GM23338 (cell line): ENCODE measurements around the gene VSIG8. TPM values are rescaled to one million over a fixed set of nuclear protein-coding genes. Genes with fewer than 3 reads are reported as not detected.

Experiments
- ATAC-seq: fragments of 200-7000 bp; cut with Tn5 transposase; 3 replicates; pipeline ENCODE4 v1.9.1; 2020
- DNase-seq: peaks from one replicate; pipeline ENCODE4 v3.0.0-alpha.2; 2015; ENCODE audit warnings: low spot score
- H2AFZ ChIP-seq: fragments of 200-600 bp; sonication (generic); 2 replicates; pipeline ENCODE4 v1.8.0; 2016; ENCODE audit warnings: antibody characterized with exemption, mild to moderate bottlenecking, moderate library complexity
- H3F3A ChIP-seq: fragments of 200-600 bp; sonication (generic); replicated peaks from 2 replicates; pipeline ENCODE4 v1.8.0; 2017; ENCODE audit warnings: antibody characterized with exemption, mixed run types, low read depth
- H3K27ac ChIP-seq: fragments of 200-600 bp; sonication (generic); 2 replicates; pipeline ENCODE4 v1.6.1; 2016; ENCODE audit warnings: low read depth
- H3K27me3 ChIP-seq: fragments of 200-600 bp; sonication (generic); 2 replicates; pipeline ENCODE4 v1.8.0; 2016; ENCODE audit warnings: mild to moderate bottlenecking, mixed run types, moderate library complexity; ENCODE audit not compliant: insufficient read depth
- H3K36me3 ChIP-seq: fragments of 200-600 bp; sonication (generic); 2 replicates; pipeline ENCODE4 v1.8.0; 2016; ENCODE audit warnings: mild to moderate bottlenecking; ENCODE audit not compliant: insufficient read depth
- H3K4me1 ChIP-seq: fragments of 200-600 bp; sonication (generic); 2 replicates; pipeline ENCODE4 v1.8.0; 2016; ENCODE audit warnings: mild to moderate bottlenecking, moderate library complexity; ENCODE audit not compliant: insufficient read depth
- H3K4me2 ChIP-seq: fragments of 200-600 bp; sonication (generic); 2 replicates; pipeline ENCODE4 v1.7.1; 2017; ENCODE audit warnings: mixed run types
- H3K4me3 ChIP-seq: fragments of 200-600 bp; sonication (generic); 2 replicates; pipeline ENCODE4 v1.6.1; 2016; ENCODE audit warnings: mixed run types
- H3K79me2 ChIP-seq: fragments of 200-600 bp; sonication (generic); replicated peaks from 2 replicates; pipeline ENCODE4 v1.8.0; 2017; ENCODE audit warnings: mild to moderate bottlenecking; ENCODE audit not compliant: insufficient read depth
- H3K9me2 ChIP-seq: fragments of 200-600 bp; sonication (generic); 2 replicates; pipeline ENCODE4 v1.8.0; 2017; ENCODE audit not compliant: insufficient read depth
- H4K20me1 ChIP-seq: fragments of 200-600 bp; sonication (generic); replicated peaks from 2 replicates; pipeline ENCODE4 v1.8.0; 2017; ENCODE audit warnings: mild to moderate bottlenecking; ENCODE audit not compliant: insufficient read depth
- H3K27ac Mint-ChIP-seq: 2 replicates; pipeline ENCODE4 v1.8.0; 2020; ENCODE audit warnings: inconsistent platforms, mild to moderate bottlenecking, moderate library complexity, mixed read lengths
- H3K27me3 Mint-ChIP-seq: 3 replicates; pipeline ENCODE4 v1.8.0; 2022; ENCODE audit warnings: low read depth, mild to moderate bottlenecking, moderate library complexity, mixed read lengths, inconsistent platforms; ENCODE audit not compliant: insufficient read depth, poor library complexity
- H3K36me3 Mint-ChIP-seq: 3 replicates; pipeline ENCODE4 v1.8.0; 2021; ENCODE audit warnings: low read depth, mild to moderate bottlenecking, inconsistent platforms, moderate library complexity, mixed read lengths
- H3K4me1 Mint-ChIP-seq: 3 replicates; pipeline ENCODE4 v1.8.0; 2020; ENCODE audit warnings: mild to moderate bottlenecking, inconsistent platforms, mixed read lengths
- H3K4me3 Mint-ChIP-seq: 3 replicates; pipeline ENCODE4 v1.8.0; 2021; ENCODE audit warnings: moderate library complexity, mild to moderate bottlenecking, inconsistent platforms, mixed read lengths
- H3K9me3 Mint-ChIP-seq: 3 replicates; pipeline ENCODE4 v1.8.0; 2020; ENCODE audit warnings: moderate library complexity, mild to moderate bottlenecking, inconsistent platforms, mixed read lengths
- EZH2 ChIP-seq: fragments of 200-600 bp; sonication (generic); IDR thresholded peaks from one replicate; pipeline ENCODE4 v1.8.0; 2017; ENCODE audit warnings: antibody characterized with exemption, mild to moderate bottlenecking, low read depth; ENCODE audit not compliant: unreplicated experiment
- JUNB ChIP-seq: IDR thresholded peaks from one replicate; pipeline ENCODE4 v1.6.1; 2016; ENCODE audit warnings: antibody characterized with exemption; ENCODE audit not compliant: unreplicated experiment
- STAT1 ChIP-seq: IDR thresholded peaks from one replicate; pipeline ENCODE4 v1.6.1; 2016; ENCODE audit warnings: antibody characterized with exemption; ENCODE audit not compliant: unreplicated experiment
- ZNF331 ChIP-seq: fragments of 250-450 bp; sonication (Bioruptor Pico); IDR thresholded peaks from 2 replicates; pipeline ENCODE4 v1.5.0; 2020; ENCODE audit warnings: low read depth, mild to moderate bottlenecking, moderate library complexity
- polyA plus RNA-seq: library from polyadenylated mRNA; unstranded; fragments of >200 nt; fragmentation: Nextera tagmentation; extraction: Ambion mirVana; gene quantifications from 2 replicates; pipeline ENCODE4 v1.2.1, GENCODE V29; 2016
- total RNA-seq: library from RNA; depleted of rRNA; stranded (reverse); fragments of >200 nt; shearing (Covaris generic); gene quantifications from 2 replicates; pipeline ENCODE4 v1.2.3, GENCODE V29; 2014
- TF ChIP-seq, protein P1 (sequence below): fragments of 250-450 bp; sonication (Bioruptor Pico); IDR thresholded peaks from 2 replicates; pipeline ENCODE4 v1.5.0; 2020; ENCODE audit warnings: mild to moderate bottlenecking, moderate library complexity
- TF ChIP-seq, protein P2 (sequence below): IDR thresholded peaks from one replicate; pipeline ENCODE4 v1.6.1; 2018; ENCODE audit warnings: antibody characterized with exemption; ENCODE audit not compliant: unreplicated experiment

The VSIG8 gene
- total and polyA plus RNA-seq, 2 experiments from 2014 or later: not detected

DNA sequence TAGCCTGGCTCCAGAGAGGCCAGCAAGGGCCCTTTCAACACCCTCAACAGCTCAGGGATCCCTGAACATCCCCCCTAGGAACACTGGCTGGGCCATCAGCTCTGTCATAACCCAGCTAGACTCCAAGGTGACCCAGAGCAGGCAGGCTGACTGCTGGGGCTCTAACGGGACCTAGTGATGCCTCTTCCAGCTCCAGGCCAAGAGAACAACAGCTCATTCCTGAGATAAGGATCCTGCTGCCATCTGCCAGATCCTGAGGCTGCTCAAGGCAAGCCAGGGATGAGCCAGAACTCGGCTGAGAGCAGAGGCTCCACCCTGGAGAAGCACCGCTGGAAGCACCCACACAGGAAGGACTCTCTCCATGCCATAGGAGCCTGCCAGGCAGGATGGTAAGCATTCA, 2.0 kb downstream of the VSIG8 start (continued):
- TF ChIP-seq, protein P1, sequence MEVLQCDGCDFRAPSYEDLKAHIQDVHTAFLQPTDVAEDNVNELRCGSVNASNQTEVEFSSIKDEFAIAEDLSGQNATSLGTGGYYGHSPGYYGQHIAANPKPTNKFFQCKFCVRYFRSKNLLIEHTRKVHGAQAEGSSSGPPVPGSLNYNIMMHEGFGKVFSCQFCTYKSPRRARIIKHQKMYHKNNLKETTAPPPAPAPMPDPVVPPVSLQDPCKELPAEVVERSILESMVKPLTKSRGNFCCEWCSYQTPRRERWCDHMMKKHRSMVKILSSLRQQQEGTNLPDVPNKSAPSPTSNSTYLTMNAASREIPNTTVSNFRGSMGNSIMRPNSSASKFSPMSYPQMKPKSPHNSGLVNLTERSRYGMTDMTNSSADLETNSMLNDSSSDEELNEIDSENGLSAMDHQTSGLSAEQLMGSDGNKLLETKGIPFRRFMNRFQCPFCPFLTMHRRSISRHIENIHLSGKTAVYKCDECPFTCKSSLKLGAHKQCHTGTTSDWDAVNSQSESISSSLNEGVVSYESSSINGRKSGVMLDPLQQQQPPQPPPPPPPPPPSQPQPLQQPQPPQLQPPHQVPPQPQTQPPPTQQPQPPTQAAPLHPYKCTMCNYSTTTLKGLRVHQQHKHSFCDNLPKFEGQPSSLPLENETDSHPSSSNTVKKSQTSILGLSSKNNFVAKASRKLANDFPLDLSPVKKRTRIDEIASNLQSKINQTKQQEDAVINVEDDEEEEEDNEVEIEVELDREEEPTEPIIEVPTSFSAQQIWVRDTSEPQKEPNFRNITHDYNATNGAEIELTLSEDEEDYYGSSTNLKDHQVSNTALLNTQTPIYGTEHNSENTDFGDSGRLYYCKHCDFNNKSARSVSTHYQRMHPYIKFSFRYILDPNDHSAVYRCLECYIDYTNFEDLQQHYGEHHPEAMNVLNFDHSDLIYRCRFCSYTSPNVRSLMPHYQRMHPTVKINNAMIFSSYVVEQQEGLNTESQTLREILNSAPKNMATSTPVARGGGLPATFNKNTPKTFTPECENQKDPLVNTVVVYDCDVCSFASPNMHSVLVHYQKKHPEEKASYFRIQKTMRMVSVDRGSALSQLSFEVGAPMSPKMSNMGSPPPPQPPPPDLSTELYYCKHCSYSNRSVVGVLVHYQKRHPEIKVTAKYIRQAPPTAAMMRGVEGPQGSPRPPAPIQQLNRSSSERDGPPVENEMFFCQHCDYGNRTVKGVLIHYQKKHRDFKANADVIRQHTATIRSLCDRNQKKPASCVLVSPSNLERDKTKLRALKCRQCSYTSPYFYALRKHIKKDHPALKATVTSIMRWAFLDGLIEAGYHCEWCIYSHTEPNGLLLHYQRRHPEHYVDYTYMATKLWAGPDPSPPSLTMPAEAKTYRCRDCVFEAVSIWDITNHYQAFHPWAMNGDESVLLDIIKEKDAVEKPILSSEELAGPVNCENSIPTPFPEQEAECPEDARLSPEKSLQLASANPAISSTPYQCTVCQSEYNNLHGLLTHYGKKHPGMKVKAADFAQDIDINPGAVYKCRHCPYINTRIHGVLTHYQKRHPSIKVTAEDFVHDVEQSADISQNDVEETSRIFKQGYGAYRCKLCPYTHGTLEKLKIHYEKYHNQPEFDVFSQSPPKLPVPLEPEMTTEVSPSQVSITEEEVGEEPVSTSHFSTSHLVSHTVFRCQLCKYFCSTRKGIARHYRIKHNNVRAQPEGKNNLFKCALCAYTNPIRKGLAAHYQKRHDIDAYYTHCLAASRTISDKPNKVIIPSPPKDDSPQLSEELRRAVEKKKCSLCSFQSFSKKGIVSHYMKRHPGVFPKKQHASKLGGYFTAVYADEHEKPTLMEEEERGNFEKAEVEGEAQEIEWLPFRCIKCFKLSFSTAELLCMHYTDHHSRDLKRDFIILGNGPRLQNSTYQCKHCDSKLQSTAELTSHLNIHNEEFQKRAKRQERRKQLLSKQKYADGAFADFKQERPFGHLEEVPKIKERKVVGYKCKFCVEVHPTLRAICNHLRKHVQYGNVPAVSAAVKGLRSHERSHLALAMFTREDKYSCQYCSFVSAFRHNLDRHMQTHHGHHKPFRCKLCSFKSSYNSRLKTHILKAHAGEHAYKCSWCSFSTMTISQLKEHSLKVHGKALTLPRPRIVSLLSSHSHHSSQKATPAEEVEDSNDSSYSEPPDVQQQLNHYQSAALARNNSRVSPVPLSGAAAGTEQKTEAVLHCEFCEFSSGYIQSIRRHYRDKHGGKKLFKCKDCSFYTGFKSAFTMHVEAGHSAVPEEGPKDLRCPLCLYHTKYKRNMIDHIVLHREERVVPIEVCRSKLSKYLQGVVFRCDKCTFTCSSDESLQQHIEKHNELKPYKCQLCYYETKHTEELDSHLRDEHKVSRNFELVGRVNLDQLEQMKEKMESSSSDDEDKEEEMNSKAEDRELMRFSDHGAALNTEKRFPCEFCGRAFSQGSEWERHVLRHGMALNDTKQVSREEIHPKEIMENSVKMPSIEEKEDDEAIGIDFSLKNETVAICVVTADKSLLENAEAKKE: no peak

DNA sequence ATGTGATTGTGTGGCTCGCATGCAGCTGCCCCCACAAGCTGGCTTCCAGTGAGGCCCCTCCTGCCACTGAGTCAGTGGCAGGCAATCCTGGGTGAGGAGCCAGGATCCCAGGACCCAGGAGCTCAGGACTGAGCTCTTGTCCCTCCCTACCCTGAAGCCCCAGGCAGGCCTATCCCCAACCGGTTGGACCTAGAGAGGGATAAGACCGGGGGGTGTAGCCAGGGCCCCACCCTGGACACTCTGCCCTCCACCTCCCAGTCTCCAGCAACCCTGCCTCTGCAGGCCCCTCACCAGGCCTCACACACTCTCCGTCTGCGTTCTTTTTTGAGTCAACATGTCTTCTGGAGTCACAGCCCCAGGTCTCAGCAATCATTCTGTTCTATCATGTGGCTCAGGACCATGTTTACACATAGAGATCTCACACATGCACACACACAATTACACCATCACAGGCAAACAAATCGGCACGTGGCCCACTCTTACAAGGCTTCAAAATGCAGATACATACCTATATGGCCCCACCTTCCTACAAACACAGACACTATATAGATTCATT, 2.6 kb downstream of the VSIG8 start:
- H3K27ac ChIP-seq: no peak overlapping the region
- H3K4me3 ChIP-seq: no peak overlapping the region
- DNase-seq: no peak
- Mint-ChIP-seq H3K27me3 (peaks cover 19% of the 10 kb centered on the region), H3K36me3 (no peaks in the 10 kb centered on the region; the same call in 2 of the 3 replicates), H3K4me3 (no peak overlapping the region), H3K27ac (no peak overlapping the region), H3K9me3 (no peaks in the 10 kb centered on the region; the same call in 2 of the 3 replicates), H3K4me1 (peaks cover 3% of the 10 kb centered on the region; the same call in 2 of the 3 replicates)
- H3F3A ChIP-seq: 0 out of 2 replicates have a peak, but pooled peaks cover 2% of the 10 kb centered on the region
- no peaks in the 10 kb centered on the region for H3K9me2 ChIP-seq
- no peaks in the 10 kb centered on the region for H4K20me1 ChIP-seq
- peaks cover 20% of the 10 kb centered on the region for H3K27me3 ChIP-seq
- no peaks in the 10 kb centered on the region for H3K79me2 ChIP-seq
- H2AFZ ChIP-seq: no peak overlapping the region
- H3K4me1 ChIP-seq: no peaks in the 10 kb centered on the region
- H3K36me3 ChIP-seq: no peaks in the 10 kb centered on the region
- H3K4me2 ChIP-seq: no peak overlapping the region
- ATAC-seq: no peak
- TF ChIP-seq EZH2: no peak
- TF ChIP-seq, protein P2, sequence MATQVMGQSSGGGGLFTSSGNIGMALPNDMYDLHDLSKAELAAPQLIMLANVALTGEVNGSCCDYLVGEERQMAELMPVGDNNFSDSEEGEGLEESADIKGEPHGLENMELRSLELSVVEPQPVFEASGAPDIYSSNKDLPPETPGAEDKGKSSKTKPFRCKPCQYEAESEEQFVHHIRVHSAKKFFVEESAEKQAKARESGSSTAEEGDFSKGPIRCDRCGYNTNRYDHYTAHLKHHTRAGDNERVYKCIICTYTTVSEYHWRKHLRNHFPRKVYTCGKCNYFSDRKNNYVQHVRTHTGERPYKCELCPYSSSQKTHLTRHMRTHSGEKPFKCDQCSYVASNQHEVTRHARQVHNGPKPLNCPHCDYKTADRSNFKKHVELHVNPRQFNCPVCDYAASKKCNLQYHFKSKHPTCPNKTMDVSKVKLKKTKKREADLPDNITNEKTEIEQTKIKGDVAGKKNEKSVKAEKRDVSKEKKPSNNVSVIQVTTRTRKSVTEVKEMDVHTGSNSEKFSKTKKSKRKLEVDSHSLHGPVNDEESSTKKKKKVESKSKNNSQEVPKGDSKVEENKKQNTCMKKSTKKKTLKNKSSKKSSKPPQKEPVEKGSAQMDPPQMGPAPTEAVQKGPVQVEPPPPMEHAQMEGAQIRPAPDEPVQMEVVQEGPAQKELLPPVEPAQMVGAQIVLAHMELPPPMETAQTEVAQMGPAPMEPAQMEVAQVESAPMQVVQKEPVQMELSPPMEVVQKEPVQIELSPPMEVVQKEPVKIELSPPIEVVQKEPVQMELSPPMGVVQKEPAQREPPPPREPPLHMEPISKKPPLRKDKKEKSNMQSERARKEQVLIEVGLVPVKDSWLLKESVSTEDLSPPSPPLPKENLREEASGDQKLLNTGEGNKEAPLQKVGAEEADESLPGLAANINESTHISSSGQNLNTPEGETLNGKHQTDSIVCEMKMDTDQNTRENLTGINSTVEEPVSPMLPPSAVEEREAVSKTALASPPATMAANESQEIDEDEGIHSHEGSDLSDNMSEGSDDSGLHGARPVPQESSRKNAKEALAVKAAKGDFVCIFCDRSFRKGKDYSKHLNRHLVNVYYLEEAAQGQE: no peak
- TF ChIP-seq ZNF331: no peak
- no peak for TF ChIP-seq STAT1
- no peak for TF ChIP-seq JUNB
